GM18520 (cell line): ENCODE data around the gene CXCL14.

ENCODE experiments used
- ATAC-seq: cut with Tn5 transposase; IDR thresholded peaks from one replicate; pipeline ENCODE4 v1.9.1; 2021; ENCODE audit not compliant: unreplicated experiment

The CXCL14 gene, protein sequence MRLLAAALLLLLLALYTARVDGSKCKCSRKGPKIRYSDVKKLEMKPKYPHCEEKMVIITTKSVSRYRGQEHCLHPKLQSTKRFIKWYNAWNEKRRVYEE

DNA sequence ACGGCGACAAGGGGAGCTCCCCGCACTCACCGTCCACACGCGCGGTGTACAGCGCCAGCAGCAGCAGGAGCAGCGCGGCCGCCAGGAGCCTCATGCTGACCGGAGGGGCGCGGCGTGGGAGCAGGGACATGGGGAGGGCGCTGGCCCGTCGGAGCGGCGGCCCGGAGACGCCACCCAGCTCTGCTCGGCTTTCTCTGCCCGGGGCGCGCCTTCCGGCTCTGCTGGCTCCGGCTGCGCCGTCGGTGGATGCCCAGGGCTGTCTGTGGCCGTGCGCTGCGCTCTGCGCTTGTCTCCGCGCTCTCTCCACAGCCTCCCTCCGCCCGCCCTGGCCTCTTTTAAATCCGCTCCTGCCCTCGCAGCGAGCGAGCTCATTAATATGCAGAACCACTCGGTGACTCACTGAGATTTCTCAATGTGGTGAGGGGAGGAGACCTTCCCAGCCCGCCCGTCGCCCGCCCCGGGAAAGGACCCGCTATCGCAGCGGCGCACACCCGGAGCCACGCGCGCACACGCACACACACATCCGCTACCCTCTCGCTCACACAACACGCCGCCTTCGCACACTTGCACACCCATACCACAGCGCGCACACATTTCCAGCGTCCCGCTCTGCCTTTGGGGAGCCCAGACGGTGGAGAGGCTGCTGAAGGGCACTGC, at the start of gene CXCL14:
Gene CXCL14 (minus strand): TSS at position 307 of the 657 bp plus-strand sequence. CDS start 213 bp downstream, at position 94.
- ATAC-seq: no peak

DNA sequence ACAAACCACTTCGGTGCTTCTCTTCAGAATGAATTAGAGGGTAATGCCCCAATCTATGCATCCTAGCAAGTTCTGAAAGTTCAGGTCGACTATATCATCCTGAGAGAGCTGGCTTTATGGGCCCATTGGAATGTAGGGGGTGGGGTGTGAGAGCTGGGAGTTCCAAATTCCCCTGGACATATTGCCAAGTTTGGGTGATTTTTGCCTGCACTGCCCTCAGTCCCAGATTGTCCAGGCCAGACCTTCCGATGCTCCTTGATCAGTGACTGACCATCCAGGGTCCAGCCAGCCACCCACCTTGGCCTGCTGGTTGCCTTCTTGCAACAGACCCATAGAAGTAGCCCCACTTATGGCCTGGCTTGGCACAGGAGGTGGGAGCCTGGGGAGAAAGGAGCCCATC, 47.8 kb upstream of the CXCL14 start:
- ATAC-seq: no peak

DNA sequence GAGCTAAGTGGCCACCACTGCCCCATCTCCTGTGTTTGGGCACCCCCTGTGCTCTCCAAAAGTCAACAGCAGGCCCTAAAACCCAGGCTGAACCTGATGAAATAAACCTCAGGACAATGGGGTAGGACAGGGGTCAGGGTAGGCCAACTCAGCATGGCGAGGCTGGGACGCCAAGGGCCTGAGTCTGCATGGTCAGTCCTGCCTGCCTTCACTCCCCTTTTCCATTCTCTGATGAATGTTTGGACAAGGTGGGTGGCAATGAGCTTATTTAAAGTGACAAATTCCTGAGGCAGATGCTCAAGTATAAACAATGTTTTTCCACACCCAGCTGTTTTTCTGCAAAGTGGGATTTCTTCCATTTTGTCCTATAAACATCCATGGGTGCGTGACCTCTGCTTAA, 47.2 kb upstream of the CXCL14 start:
- no peak for ATAC-seq

DNA sequence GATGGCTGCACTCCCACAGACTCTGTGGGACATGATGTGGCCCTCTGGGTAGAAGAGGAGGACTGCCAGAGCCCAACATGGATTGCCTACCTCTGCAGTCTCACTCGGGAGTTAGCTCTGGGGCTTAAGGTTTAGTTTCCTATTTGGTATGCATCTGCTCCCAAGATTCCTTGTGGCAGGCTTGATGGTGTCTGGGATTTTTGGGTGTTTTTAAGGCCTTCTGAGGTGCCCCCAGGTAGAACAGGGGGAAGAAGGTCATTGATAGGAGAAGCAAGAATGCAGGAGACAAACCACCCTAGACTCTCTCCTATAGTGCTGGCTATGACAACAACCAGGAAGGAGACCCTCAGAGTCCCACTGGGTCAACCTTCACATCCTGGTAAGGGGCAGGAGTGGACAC, 46.7 kb upstream of the CXCL14 start:
- ATAC-seq: no peak

DNA sequence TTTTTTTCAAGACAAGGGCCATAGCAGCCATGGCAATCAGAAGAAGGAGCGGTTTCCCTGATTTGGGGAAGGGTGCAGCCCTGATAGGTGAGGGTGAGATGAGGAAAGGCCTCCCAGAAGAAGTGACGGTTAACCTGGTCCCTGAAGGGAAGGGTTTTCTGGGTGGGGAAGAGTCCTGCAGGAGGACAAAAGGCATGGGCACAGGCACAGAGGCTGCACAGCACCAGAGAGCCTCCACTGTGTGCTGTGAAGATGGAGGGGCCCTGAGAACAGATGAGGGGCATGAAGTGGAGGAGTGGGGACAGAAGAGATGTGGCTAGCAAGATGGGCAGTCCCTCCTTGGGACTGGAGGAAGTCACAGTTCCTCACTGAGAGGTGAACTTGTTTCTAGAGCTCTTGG, 46.3 kb upstream of the CXCL14 start:
- ATAC-seq: no peak

DNA sequence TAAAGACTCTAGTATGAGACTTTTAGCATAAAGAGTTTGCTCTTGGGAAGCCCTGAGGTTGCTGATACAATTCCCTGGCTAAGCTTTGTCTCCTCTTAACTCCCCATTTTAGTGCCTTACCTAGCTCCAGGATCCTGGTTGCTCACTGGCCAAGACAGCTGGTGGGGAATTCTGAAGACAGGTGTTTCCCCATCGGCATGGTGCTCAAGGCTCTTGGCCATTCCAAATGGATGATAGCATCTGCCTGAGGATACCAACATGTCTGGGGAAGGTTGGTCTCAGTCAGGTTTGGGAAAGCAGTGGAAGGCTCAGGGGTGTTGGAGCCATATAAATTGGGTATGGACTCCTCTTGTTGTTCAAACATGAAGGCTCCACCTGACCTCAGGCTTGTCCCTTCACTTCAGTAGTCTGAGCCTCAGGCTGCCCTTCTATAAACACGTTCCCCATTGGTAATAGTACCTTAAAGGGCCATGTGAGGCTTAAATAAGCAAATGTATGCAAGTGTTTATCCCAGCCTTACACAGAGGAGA, 44.5 kb upstream of the CXCL14 start:
- ATAC-seq: no peak

DNA sequence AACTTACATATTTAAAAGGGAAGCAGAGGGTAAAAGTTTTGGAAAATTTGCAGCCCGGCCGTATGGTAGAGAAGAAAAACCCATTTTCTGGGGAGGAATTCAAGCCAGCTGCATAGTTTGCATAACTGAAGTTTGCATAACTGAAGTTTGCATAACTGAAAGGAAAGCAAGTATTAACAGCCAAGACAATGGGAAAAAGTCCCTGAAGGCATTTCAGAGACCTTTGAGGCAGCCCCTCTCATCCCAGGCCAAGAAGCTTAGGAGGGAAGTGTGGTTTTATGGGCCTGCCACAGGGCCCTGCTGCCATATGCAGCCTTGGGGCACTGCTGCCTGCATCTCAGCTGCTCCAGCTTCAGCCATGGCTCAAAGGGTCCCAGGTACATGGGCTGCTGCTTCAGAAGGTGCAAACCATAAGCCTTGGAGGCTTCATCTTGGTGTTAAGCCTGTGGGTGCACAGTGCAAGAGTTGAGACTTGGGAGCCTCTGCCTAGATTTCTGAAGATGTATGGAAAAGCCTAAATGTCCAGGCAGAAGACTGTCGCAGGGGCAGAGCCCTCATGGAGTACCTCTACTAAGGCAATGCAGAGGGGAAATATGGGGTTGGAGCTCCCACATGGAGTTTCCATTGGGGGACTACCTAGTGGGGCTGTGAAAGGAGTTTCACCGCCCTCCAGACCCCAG, 36.9 kb upstream of the CXCL14 start:
- ATAC-seq: no peak

DNA sequence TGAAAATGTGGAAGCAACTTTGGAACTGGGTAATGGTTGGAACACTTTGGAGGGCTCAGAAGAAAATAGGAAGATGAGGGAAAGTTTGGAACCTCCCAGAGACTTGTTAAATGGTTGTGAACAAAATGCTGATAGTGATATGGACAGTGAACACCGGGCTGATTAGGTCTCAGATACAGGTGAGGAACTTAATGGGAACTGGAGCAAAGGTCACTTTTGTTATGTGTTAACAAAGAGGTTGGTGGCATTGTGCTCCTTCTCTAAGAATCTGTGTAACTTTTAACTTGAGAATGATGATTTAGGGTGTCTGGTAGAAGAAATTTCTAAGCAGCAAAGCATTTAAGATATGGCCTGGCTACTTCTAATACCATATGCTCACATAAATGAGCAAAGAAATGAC, 36.4 kb upstream of the CXCL14 start:
- ATAC-seq: no peak

DNA sequence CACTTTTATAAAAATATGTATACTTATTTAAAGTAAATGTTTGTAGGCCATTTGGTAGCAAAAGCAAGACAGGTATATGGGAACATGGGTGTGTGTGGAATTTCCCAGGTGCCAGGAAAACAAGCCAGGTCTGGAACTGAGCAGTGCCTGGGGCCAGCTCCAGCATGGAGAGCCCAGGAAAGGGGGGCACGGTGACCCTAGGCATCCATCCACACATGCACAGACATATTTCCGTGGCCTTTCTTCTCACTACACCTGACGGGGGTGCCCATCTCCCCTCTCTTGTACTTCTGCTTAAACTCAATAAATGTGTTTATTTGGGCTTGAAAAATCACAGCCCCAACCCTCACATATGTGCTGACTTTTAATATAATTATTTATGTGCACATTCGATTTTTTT, 31.2 kb upstream of the CXCL14 start:
- ATAC-seq: no peak

DNA sequence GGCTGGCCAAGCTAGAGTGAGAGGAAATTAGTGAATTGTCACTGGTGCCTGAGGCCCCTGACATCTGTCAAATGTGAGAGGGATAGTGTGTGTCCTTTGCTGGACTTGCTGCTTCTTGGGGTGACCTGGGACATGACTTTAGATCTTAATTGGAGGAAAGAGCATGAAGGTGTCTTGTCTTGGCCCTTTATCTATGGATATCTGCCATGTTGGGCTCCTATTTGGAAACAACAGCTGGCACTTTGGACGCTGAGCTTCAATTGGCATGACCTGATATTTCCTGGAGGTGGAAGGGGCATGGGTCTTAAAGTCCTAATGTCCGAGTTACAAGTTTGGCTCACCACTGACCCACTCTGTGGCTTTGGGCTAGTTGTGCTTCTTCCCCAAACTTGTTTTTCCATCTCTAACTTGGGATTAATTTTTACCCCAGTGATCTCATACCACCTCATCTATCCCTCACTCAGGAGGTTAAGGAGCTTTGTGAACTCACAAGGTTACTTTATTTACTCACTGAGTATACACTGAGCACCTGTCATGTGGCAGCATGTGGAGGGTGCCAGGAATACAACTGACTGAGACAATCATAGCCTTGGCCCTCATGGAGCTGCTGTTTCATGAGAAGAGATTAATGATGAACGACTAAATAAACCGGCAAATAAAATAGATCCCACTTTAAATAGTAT, 30.1 kb upstream of the CXCL14 start:
- no peak for ATAC-seq

DNA sequence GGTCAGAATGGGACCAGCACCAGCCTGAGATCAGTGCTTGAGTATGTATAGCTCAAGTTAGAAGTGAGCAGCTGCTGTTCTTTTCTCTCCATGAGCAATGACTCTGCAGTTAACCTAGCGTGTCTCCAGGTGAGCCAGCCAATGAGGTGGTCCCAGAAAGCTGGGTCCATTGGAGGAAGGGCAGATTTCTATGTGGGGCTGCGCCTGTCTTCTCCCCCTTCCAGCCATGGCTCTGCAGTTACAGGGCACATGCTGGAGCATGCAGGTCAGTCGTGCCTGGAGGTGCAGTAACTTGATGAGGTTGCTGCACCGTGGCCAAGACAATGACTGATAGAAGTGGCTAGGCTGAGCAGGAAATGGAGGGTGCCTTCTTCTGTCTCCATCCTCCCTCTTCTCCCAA, 29.6 kb upstream of the CXCL14 start:
- no peak for ATAC-seq

DNA sequence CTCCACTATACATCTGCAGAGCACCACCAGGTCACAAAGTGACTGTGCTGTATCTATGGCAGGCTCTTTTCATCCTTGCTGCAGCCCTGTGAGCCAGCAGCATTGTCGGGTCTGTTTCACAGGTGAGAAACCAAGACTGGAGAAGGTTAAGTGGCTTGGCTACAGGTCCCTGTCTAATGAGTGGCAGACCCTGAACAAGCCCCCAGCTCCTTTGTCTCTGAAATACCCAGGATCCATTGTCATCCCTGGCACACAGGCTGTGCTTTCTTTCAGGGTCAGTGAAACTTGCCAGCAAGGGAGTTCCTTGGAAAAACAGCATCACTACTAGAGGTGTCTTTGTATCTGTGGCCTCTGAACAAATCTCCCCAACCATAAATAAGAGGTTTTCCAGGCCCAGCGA, 27.6 kb upstream of the CXCL14 start:
- ATAC-seq: no peak

DNA sequence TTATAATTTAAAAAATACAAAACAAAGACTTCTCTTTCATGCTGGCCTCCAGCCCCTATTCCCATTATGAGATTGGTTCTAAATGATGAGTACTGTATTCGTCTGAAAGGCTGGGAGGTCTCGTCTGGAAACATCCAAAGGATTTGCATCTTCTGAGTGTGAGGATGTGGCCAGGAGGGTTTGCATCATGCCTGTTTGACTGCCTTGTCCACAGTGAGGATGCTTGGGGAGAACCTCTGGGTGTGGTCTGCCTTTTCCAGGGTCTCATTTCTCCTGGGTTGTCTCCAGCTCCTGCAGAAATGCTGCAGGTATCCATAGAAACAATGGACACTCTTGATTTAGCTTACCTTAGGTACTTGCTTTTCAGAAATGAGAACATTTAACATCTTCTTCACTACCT, 26.4 kb upstream of the CXCL14 start:
- ATAC-seq: no peak

DNA sequence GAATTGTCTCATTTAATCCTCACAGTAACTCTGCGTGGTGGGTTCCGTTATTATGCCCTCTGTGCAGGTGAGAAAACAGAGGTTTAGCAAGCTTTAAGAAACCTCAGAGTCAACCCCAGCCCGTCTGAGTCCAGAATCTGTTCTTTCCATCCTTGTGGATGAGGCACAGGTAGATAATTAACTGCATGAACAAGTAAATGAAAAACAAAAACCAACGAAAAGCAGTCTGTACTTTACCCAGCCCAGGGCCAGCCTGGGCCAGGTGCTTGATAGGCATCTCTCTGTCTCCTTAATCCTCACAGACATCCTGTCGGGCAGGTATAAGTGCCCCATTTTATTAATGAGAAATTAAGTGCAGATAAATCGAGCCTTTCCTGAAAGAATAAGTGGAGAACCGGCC, 25.3 kb upstream of the CXCL14 start:
- no peak for ATAC-seq

DNA sequence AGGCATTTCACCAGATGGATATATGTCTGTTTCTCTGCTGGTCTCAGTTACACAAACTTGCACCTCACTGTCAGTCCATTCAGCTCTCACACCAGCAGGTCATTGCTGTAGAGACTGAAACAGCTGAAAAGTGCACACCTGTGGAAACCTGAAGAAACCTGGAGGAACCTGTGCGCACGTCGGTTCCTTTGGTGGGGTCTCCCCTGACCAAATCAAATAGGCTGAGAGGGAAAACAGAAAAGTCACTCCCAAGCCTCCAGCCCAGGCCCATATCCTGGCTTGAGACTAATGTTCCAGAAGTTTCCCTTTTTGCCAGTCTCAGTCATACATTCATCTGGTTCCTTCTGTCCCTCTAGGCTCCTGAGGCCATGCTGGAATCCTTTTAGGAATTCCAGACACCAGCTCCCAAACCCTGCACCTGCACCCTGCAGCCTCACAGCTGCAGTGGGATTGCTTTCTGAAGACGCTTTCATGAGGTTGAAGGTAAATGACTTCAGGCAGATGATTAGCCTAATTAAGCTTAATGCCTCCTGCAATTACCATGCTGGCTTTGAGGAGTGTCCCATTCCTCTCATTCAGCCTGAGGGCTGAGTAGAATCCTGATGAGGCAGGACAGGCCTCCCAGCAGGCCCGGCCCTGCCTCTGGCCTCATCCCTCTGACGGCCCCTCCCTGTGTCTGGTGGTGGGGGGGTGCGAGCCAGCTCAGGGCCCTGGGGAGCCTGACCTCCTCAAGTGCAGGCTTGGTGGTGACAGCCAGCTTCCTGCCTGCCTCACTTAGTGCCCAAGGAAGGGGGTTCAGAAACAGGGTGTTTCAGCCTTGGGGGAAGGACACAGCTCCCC, 24.3 kb upstream of the CXCL14 start:
- ATAC-seq: no peak

DNA sequence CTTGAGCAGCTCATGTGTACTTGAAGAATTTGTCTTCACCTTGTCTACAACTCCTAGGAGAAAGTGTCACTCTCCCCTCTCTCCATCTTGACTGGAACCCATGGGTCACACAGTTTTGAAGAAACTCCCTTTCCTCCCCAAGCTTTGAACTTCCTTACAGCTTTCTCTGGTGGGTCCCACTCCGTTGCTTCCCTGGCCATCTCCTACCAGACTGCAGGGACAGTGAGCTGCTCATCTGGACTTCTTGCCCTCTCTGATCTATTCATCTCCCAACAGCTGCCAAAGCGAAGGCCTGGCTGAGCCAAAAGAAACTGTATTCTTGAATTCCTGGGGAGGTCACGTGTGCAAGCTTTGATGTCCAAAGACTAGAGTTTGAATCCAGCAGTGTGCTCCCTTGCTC, 22.7 kb upstream of the CXCL14 start:
- no peak for ATAC-seq

DNA sequence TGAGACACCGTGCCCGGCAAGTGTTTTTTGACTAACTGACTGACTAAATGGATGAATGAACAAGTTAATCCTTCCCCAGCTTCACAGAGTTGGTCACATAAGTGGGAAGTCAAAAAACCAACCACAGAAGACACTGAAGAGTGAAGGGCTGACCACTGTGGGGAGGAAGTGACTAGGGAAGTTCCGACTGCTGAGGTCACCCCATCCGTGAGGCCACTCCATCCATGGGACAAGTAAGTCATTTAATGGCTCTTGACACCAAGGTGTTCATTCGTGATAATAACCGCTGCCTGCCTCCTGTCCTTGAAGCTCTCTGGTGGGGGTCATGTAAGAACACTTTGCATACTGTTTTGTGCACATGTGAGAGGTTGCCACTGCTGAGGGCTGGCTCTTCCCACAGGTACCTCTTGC, 22.2 kb upstream of the CXCL14 start:
- no peak for ATAC-seq

DNA sequence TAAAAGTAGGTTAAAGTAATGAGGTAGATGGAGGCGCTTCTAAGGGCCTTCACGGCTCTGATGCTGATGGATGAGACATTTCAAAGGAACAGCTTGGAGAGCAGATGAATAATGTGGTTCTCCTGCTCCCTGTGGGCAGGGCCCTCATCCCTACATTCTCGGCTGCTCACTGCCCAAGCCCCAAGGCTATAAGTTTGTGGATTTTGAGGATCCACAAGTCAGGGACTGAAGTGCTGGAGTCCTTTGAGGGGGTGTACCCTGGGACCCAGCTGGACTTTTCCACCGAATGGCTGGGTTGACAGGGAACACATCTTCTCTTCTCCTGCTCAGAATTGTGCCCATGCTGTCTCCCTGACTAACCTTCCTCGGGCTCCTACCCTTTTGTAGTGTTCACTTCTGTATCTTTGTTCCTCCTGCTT, 21.4 kb upstream of the CXCL14 start:
- ATAC-seq: no peak

DNA sequence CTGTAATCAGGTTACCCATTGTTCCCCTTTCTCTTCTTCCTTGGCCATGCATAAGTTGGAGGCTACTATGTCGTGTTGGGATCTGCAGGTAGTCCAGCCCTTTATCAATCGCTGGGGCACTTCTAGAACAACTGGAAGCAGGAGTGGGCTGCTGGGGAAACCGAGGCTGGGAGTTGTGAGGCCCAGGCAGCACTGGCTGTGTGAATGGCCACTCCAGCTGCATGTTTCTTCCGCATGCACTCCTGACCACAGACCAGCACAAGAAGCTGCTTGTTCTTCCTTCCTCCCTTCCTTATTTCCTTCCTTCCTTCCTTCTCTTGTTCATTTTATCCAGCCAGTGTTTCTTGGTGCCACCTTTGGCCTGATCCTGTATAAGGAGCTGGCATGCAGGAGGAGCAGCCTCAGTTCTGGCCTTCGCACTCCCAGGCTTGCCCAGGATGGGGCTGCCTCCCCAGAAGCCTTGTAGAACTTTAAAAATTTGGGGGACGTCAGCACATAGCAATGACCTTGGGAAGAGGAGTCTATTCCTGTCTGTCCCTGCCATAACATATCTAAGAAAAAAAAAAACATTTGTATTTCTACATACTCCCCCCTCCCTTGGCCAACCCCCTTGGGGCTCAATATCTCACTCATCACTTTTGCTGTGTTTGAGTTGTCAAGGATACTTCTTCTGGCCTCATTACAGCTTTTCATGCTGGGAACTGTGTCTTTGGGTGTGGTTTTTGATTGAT, 20.8 kb upstream of the CXCL14 start:
- ATAC-seq: no peak

DNA sequence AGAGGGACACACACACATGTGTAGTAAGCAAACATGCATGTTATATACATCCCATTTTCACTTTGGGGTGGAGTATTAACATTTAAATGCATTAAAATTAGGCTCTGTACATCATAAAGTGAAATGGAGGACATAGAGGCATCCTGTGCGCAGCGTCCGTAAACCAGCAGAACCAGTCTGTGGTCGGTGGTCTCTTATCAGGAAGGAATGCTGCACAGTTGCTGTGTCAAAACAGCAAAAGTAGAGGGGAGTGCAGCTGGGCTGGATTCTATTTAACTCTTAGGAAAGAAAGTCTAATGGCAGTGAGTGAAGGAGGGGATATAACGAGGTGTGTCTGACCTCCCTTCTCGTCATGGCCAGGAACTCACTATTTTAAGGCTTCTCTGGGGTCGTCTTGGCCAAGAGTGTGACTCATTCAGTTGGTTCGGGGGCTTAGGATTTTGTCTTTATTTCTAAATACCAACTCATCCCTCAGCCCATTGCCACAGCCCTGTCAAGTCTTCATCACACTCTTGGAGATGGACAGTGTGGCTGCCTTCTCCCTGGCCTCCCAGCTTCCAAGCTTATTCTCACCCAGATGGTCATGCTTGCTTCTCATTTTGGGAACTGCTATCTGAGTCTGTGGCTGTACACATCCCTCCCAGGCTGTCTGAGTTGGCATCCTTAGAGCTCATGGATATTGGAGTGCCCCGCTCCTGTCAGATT, 20.1 kb upstream of the CXCL14 start:
- no peak for ATAC-seq
